Left ventricle myocardium superior (tissue), 1 donor: Measurements from ENCODE around the gene CAMK4. TPM values are rescaled to one million over a fixed set of nuclear protein-coding genes. Genes with fewer than 3 reads are reported as not detected.
"Not testable (repeated sequence)": the region's sequence is repeated elsewhere in the genome, so short reads cannot be mapped to it uniquely, and the experiment has no call there.

Source experiments
- ATAC-seq: fragments of 200-7000 bp; cut with Tn5 transposase; one replicate; pipeline ENCODE4 v1.9.1; 2020; ENCODE audit warnings: mild to moderate bottlenecking, moderate library complexity
- DNase-seq: peaks from one replicate; pipeline ENCODE4 v3.0.0-alpha.2; 2020
- intact Hi-C: fragments of 100-400 bp; cut with micrococcal nuclease; formaldehyde crosslinking; loops from one replicate; pipeline ENCODE4 v1.11.0; 2022
- total RNA-seq: library from RNA; stranded (reverse); fragmentation: NEBNext Ultra II Directional; extraction: Animal tissue kit (Norgen Biotek cat#: 25700); gene quantifications from one replicate; pipeline ENCODE4 v1.2.1, GENCODE V29; 2021
- donor health status: DM: no; HTN: yes; CAD: no; lungs with severe emphysema.

CAMK4 gene
- total RNA-seq, 1 donor from 2014 or later: 0.10 TPM

- intact Hi-C loops: no loop called here
- ATAC-seq (no peak), DNase-seq (no peak)
These were observed 27.7 kb downstream of the CAMK4 start for GRCh38 chr5:111251921-111252320.

- no peak for ATAC-seq
- intact Hi-C loops: no loop called here
- no peak for DNase-seq
These were observed 28.8 kb downstream of the CAMK4 start for GRCh38 chr5:111252799-111253545.

GRCh38 chr5:111254613-111255012 is 30.4 kb downstream of the CAMK4 start:
- ATAC-seq (no peak), DNase-seq (no peak)
- intact Hi-C loops: no loop called here

GRCh38 chr5:111255169-111255568 is 31.0 kb downstream of the CAMK4 start:
- ATAC-seq: no peak
- intact Hi-C loops: no loop called here
- no peak for DNase-seq

- ATAC-seq (no peak), DNase-seq (no peak)
- intact Hi-C loops: no loop called here
These were observed 31.9 kb downstream of the CAMK4 start for GRCh38 chr5:111256128-111256527.

- DNase-seq, intact Hi-C loops, ATAC-seq: not testable (repeated sequence)
These were observed 33.4 kb downstream of the CAMK4 start for GRCh38 chr5:111257610-111258009.

GRCh38 chr5:111259636-111260035 is 35.5 kb downstream of the CAMK4 start:
- DNase-seq (no peak), ATAC-seq (no peak)
- intact Hi-C loops: no loop called here

- no peak for DNase-seq
- no peak for ATAC-seq
- intact Hi-C loops: no loop called here
These were observed 37.4 kb downstream of the CAMK4 start for GRCh38 chr5:111261610-111262009.

GRCh38 chr5:111262153-111262552 is 38.0 kb downstream of the CAMK4 start:
- intact Hi-C loops: no loop called here
- DNase-seq (no peak), ATAC-seq (no peak)

- intact Hi-C loops: no loop called here
- no peak for ATAC-seq
- DNase-seq: no peak
These were observed 38.6 kb downstream of the CAMK4 start for GRCh38 chr5:111262815-111263214.

GRCh38 chr5:111266491-111266890 is 42.3 kb downstream of the CAMK4 start:
- ATAC-seq: no peak
- intact Hi-C loops: no loop called here
- DNase-seq: no peak

GRCh38 chr5:111268300-111268699 is 44.1 kb downstream of the CAMK4 start:
- ATAC-seq (no peak), DNase-seq (no peak)
- intact Hi-C loops: no loop called here

GRCh38 chr5:111271885-111272284 is 47.7 kb downstream of the CAMK4 start:
- no peak for DNase-seq
- intact Hi-C loops: loop anchor here (10.0 kb wide), 1 partner anchor 107 kb away; no protein-coding TSS in a partner anchor
- ATAC-seq: no peak

GRCh38 chr5:111277061-111277460 is 52.9 kb downstream of the CAMK4 start:
- no peak for DNase-seq
- no peak for ATAC-seq
- intact Hi-C loops: loop anchor here (10.0 kb wide), 1 partner anchor 112 kb away; no protein-coding TSS in a partner anchor

- DNase-seq: peak; percentile 72
- intact Hi-C loops: loop anchor here (10.0 kb wide), 1 partner anchor 114 kb away; no protein-coding TSS in a partner anchor
- peak; percentile 43 for ATAC-seq
These were observed 54.8 kb downstream of the CAMK4 start for GRCh38 chr5:111278858-111279504.

- ATAC-seq (no peak), DNase-seq (no peak)
- intact Hi-C loops: no loop called here
These were observed 56.2 kb downstream of the CAMK4 start for GRCh38 chr5:111280282-111280951.

GRCh38 chr5:111282798-111283197 is 58.6 kb downstream of the CAMK4 start:
- DNase-seq: no peak
- no peak for ATAC-seq
- intact Hi-C loops: no loop called here

GRCh38 chr5:111284825-111285224 is 60.6 kb downstream of the CAMK4 start:
- intact Hi-C loops: no loop called here
- ATAC-seq (no peak), DNase-seq (no peak)

- intact Hi-C loops: no loop called here
- no peak for DNase-seq
- no peak for ATAC-seq
These were observed 70.4 kb downstream of the CAMK4 start for GRCh38 chr5:111294551-111294950.

- DNase-seq (no peak), ATAC-seq (no peak)
- intact Hi-C loops: no loop called here
These were observed 71.5 kb downstream of the CAMK4 start for GRCh38 chr5:111295649-111296048.
